ENCODE measurements around the gene UBE2D2.

- TF ChIP-seq TAF1 (CRISPR knock-in tag; IDR thresholded peaks at IDR 0.05) (no peak), ZNF512 (CRISPR knock-in tag; IDR thresholded peaks at IDR 0.05) (no peak), ZFX (CRISPR knock-in tag; IDR thresholded peaks at IDR 0.05; ENCODE audit: low read depth) (no peak), RNF219 (CRISPR knock-in tag; IDR thresholded peaks at IDR 0.05) (no peak), EP300 (IDR thresholded peaks at IDR 0.05; ENCODE audit: low read depth in 2 of 2, low read length in 2 of 2) (no peak), EP300 (CRISPR knock-in tag; IDR thresholded peaks at IDR 0.05; ENCODE audit: borderline replicate concordance) (no peak), ZBTB10 (CRISPR knock-in tag; IDR thresholded peaks at IDR 0.05; ENCODE audit: borderline replicate concordance) (no peak), HNRNPUL1 (IDR thresholded peaks at IDR 0.05; ENCODE audit: low read depth, low read length) (no peak), RXRA (CRISPR knock-in tag; IDR thresholded peaks at IDR 0.05) (no peak), CTCF (CRISPR knock-in tag; IDR thresholded peaks at IDR 0.05) (no peak), AFF4 (CRISPR knock-in tag; IDR thresholded peaks at IDR 0.05) (no peak), ZNF44 (CRISPR knock-in tag; IDR thresholded peaks at IDR 0.05) (no peak), ZBTB21 (CRISPR knock-in tag; IDR thresholded peaks at IDR 0.05) (no peak)
Observed at GRCh38 chr5:139575313-139575646, 14.1 kb downstream of the UBE2D2 start.
